Measurements from ENCODE around the gene MAGI2.

DNA sequence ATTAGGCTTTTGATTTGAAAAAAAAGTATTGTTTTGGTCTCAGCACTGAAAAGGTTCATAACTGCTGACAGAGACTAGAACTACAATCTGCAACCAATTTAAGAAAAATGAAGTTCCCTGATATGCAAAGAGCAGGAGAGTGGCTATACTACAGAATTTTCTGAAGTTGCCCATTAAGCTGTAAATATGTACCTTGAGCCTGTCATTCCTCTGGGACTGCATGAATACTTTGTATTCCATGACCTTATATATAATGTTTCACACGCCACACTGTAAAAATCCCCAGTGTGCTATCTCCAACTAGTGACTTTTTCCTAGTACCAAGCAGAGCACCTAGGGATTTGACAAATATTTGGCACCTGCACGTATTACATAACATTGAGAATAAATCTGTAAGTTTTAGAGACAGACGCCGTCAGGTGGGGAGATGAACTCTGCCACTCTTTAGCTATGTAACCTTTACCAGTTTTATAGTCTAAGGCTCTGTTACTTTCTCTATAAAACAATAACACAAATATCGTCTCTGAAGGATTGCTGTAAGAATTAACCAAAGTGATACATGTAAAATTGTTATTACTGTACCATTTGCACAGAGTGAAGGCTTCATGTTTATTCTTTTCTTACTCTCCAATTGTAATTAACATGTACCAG, 235.4 kb downstream of the MAGI2 start:
- TF ChIP-seq, protein P1, sequence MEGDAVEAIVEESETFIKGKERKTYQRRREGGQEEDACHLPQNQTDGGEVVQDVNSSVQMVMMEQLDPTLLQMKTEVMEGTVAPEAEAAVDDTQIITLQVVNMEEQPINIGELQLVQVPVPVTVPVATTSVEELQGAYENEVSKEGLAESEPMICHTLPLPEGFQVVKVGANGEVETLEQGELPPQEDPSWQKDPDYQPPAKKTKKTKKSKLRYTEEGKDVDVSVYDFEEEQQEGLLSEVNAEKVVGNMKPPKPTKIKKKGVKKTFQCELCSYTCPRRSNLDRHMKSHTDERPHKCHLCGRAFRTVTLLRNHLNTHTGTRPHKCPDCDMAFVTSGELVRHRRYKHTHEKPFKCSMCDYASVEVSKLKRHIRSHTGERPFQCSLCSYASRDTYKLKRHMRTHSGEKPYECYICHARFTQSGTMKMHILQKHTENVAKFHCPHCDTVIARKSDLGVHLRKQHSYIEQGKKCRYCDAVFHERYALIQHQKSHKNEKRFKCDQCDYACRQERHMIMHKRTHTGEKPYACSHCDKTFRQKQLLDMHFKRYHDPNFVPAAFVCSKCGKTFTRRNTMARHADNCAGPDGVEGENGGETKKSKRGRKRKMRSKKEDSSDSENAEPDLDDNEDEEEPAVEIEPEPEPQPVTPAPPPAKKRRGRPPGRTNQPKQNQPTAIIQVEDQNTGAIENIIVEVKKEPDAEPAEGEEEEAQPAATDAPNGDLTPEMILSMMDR (IDR thresholded peaks at IDR 0.05; ENCODE audit: extremely low read depth in 1 of 2, insufficient read depth in 1 of 2, low read depth in 1 of 2, low read length in 2 of 2), result no peak
- TF ChIP-seq EZH2 (IDR thresholded peaks at IDR 0.05; ENCODE audit: borderline replicate concordance, low read depth, low read length, severe bottlenecking) (no peak), POLR2AphosphoS5 (IDR thresholded peaks at IDR 0.05; ENCODE audit: insufficient read depth, low read depth, low read length) (no peak), POLR2A (IDR thresholded peaks at IDR 0.05; ENCODE audit: low read depth, low read length) (no peak), JUN (IDR thresholded peaks at IDR 0.05; ENCODE audit: borderline replicate concordance, insufficient read depth, insufficient read length, low read depth) (no peak), MYC (IDR thresholded peaks at IDR 0.05; ENCODE audit: low read depth, low read length) (no peak), GATA2 (IDR thresholded peaks at IDR 0.05; ENCODE audit: insufficient read depth, insufficient read length, low read depth, low read length) (no peak)
